ENCODE measurements around the gene FHIT.

DNA sequence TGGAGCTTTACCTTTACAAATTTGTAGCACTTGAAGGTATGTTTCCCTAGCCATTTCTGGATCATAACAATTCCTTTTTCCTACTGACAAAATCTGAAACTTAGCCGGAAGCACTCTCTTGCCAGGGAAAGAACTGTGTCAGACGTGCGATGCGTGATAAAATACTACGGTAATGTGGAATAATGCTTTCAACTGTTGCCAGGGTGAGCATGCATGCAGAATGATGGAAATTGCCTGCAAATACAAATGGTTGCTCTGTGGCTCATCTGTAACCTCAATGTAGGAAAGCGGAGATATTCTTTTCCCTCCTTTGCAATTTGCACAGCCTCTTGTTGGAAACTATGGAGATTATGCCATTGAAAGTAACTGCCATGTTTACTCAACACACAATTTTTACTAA, 1464.9 kb downstream of the FHIT start:
- TF ChIP-seq, protein P1, sequence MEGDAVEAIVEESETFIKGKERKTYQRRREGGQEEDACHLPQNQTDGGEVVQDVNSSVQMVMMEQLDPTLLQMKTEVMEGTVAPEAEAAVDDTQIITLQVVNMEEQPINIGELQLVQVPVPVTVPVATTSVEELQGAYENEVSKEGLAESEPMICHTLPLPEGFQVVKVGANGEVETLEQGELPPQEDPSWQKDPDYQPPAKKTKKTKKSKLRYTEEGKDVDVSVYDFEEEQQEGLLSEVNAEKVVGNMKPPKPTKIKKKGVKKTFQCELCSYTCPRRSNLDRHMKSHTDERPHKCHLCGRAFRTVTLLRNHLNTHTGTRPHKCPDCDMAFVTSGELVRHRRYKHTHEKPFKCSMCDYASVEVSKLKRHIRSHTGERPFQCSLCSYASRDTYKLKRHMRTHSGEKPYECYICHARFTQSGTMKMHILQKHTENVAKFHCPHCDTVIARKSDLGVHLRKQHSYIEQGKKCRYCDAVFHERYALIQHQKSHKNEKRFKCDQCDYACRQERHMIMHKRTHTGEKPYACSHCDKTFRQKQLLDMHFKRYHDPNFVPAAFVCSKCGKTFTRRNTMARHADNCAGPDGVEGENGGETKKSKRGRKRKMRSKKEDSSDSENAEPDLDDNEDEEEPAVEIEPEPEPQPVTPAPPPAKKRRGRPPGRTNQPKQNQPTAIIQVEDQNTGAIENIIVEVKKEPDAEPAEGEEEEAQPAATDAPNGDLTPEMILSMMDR (conservative IDR thresholded peaks at IDR 0.05; ENCODE audit: low read depth, low read length), result no peak
- TF ChIP-seq POLR2A (IDR thresholded peaks at IDR 0.05; ENCODE audit: low read depth, low read length) (no peak), SMC3 (IDR thresholded peaks at IDR 0.05; ENCODE audit: low read depth, low read length) (no peak), MAFK (IDR thresholded peaks at IDR 0.05; ENCODE audit: low read depth, low read length) (no peak), BHLHE40 (IDR thresholded peaks at IDR 0.05; ENCODE audit: low read depth, low read length) (no peak), MXI1 (IDR thresholded peaks at IDR 0.05; ENCODE audit: borderline replicate concordance, low read depth, low read length) (no peak), RAD21 (IDR thresholded peaks at IDR 0.05; ENCODE audit: low read length) (no peak), CEBPB (IDR thresholded peaks at IDR 0.05; ENCODE audit: low read depth, low read length) (no peak)
